GM23248 (cell line): ENCODE data around the gene ANKRD22. TPM values are rescaled to one million over a fixed set of nuclear protein-coding genes. Genes with fewer than 3 reads are reported as not detected.

Source experiments
- DNase-seq: peaks from one replicate; pipeline ENCODE4 v3.0.0-alpha.2; 2015
- H2AFZ ChIP-seq: fragments of 200-600 bp; sonication (generic); 2 replicates; pipeline ENCODE4 v1.6.1; 2016; ENCODE audit warnings: antibody characterized with exemption
- H3F3A ChIP-seq: fragments of 200-600 bp; sonication (generic); 2 replicates; pipeline ENCODE4 v1.6.1; 2016; ENCODE audit warnings: mild to moderate bottlenecking, antibody characterized with exemption, mixed run types; ENCODE audit not compliant: insufficient read depth
- H3K27ac ChIP-seq: fragments of 200-600 bp; sonication (generic); 2 replicates; pipeline ENCODE4 v1.5.1; 2016; ENCODE audit warnings: mild to moderate bottlenecking
- H3K27me3 ChIP-seq: fragments of 200-600 bp; sonication (generic); replicated peaks from 2 replicates; pipeline ENCODE4 v1.6.1; 2016; ENCODE audit warnings: mild to moderate bottlenecking; ENCODE audit not compliant: insufficient read depth
- H3K36me3 ChIP-seq: fragments of 200-600 bp; sonication (generic); 2 replicates; pipeline ENCODE4 v1.6.1; 2016; ENCODE audit warnings: low read depth, mild to moderate bottlenecking
- H3K4me1 ChIP-seq: fragments of 200-600 bp; sonication (generic); 2 replicates; pipeline ENCODE4 v1.6.1; 2016; ENCODE audit warnings: mild to moderate bottlenecking; ENCODE audit not compliant: insufficient read depth
- H3K4me2 ChIP-seq: fragments of 200-600 bp; sonication (generic); one replicate; pipeline ENCODE4 v1.6.1; 2016; ENCODE audit warnings: mild to moderate bottlenecking; ENCODE audit not compliant: unreplicated experiment
- H3K4me3 ChIP-seq: fragments of 200-600 bp; sonication (generic); 2 replicates; pipeline ENCODE4 v1.5.1; 2016; ENCODE audit warnings: mild to moderate bottlenecking
- H3K79me2 ChIP-seq: fragments of 200-600 bp; sonication (generic); 2 replicates; pipeline ENCODE4 v1.6.1; 2016; ENCODE audit warnings: mild to moderate bottlenecking; ENCODE audit not compliant: insufficient read depth
- H3K9ac ChIP-seq: fragments of 200-600 bp; sonication (generic); 2 replicates; pipeline ENCODE4 v1.6.1; 2016; ENCODE audit warnings: mild to moderate bottlenecking
- H3K9me2 ChIP-seq: fragments of 200-600 bp; sonication (generic); 2 replicates; pipeline ENCODE4 v1.6.1; 2016; ENCODE audit warnings: mixed run types, mild to moderate bottlenecking, moderate library complexity; ENCODE audit not compliant: insufficient read depth
- H3K9me3 ChIP-seq: fragments of 200-600 bp; sonication (generic); one replicate; pipeline ENCODE4 v1.6.1; 2017; ENCODE audit warnings: low read depth
- H4K20me1 ChIP-seq: fragments of 200-600 bp; sonication (generic); 2 replicates; pipeline ENCODE4 v1.6.0; 2016; ENCODE audit not compliant: insufficient read depth
- EZH2 ChIP-seq: fragments of 200-600 bp; sonication (generic); IDR thresholded peaks from 2 replicates; pipeline ENCODE4 v1.6.1; 2018; ENCODE audit warnings: antibody characterized with exemption, mild to moderate bottlenecking; ENCODE audit not compliant: insufficient read depth, poor library complexity, severe bottlenecking
- EZH2phosphoT487 ChIP-seq: fragments of 200-600 bp; sonication (generic); IDR thresholded peaks from 2 replicates; pipeline ENCODE4 v1.6.1; 2018; ENCODE audit warnings: antibody characterized with exemption, moderate library complexity, mild to moderate bottlenecking, low read depth; ENCODE audit not compliant: insufficient read depth
- WGBS, 2 experiments: methylation state at CpG; one replicate each; pipeline ENCODE4 v1.1.6; 2015 to 2017; ENCODE audit warnings: low lambda C conversion rate in 2 of 2, low coverage in 1 of 2; ENCODE audit errors: missing lambda C conversion rate in 2 of 2; 5-methylcytosine and 5-hydroxymethylcytosine counted together
- in situ Hi-C: fragments of 300-500 bp; cut with MboI; formaldehyde crosslinking; loops from 2 replicates; pipeline ENCODE4 v1.15.0; 2020
- polyA plus RNA-seq: library from polyadenylated mRNA; unstranded; fragments of >200 nt; fragmentation: Nextera tagmentation; extraction: Ambion mirVana; gene quantifications from 2 replicates; pipeline ENCODE4 v1.2.1, GENCODE V29; 2016
- total RNA-seq: library from RNA; depleted of rRNA; stranded (reverse); fragments of >200 nt; shearing (Covaris generic); gene quantifications from 2 replicates; pipeline ENCODE4 v1.2.3, GENCODE V29; 2014

ANKRD22 gene
- total and polyA plus RNA-seq, 2 experiments from 2014 or later = 0.22 TPM; not detected in 1

GRCh38 chr10:88874281-88874680 lies 22.6 kb upstream of the ANKRD22 start:
- no peak overlapping the region for H3K4me3 ChIP-seq
- no peaks in the 10 kb centered on the region for H3K36me3 ChIP-seq
- H3K9me3 ChIP-seq = no peaks in the 10 kb centered on the region
- in situ Hi-C loops = no loop called here
- no peak overlapping the region for H2AFZ ChIP-seq
- no peak overlapping the region for H3K27ac ChIP-seq
- no peaks in the 10 kb centered on the region for H4K20me1 ChIP-seq
- TF ChIP-seq EZH2 (no peak), EZH2phosphoT487 (no peak)
- peak overlapping the region; percentile 8 for H3K4me2 ChIP-seq
- no peaks in the 10 kb centered on the region for H3K9me2 ChIP-seq
- H3K27me3 ChIP-seq = no peaks in the 10 kb centered on the region
- no peak overlapping the region for H3K9ac ChIP-seq
- peaks cover 10% of the 10 kb centered on the region for H3F3A ChIP-seq
- H3K79me2 ChIP-seq = no peaks in the 10 kb centered on the region
- H3K4me1 ChIP-seq = peaks cover 14% of the 10 kb centered on the region
- 8 to 9% methylated on average over 2 of the region's 2 CpGs for WGBS, 2 experiments
- DNase-seq = peak; percentile 75

GRCh38 chr10:88873757-88874156 lies 22.1 kb upstream of the ANKRD22 start:
- no peak overlapping the region for H2AFZ ChIP-seq
- DNase-seq = no peak
- peaks cover 12% of the 10 kb centered on the region for H3K4me1 ChIP-seq
- TF ChIP-seq EZH2 = no peak
- TF ChIP-seq EZH2phosphoT487 = no peak
- H3K79me2 ChIP-seq = no peaks in the 10 kb centered on the region
- peak overlapping the region; percentile 8 for H3K4me2 ChIP-seq
- in situ Hi-C loops = no loop called here
- H4K20me1 ChIP-seq = no peaks in the 10 kb centered on the region
- 4% methylated on average over 2 of the region's 2 CpGs for WGBS, 2 experiments
- peaks cover 5% of the 10 kb centered on the region; the same call in 1 of the 2 replicates for H3F3A ChIP-seq
- H3K9me2 ChIP-seq = no peaks in the 10 kb centered on the region
- H3K36me3 ChIP-seq = no peaks in the 10 kb centered on the region
- no peaks in the 10 kb centered on the region for H3K27me3 ChIP-seq
- no peak overlapping the region for H3K27ac ChIP-seq
- H3K9me3 ChIP-seq = no peaks in the 10 kb centered on the region
- no peak overlapping the region for H3K4me3 ChIP-seq
- H3K9ac ChIP-seq = no peak overlapping the region

- Histone ChIP-seq H3K27ac (no peak overlapping the region), H3K27me3 (no peaks in the 10 kb centered on the region), H3K9ac (no peak overlapping the region), H3K4me1 (peaks cover 12% of the 10 kb centered on the region), H3K36me3 (no peaks in the 10 kb centered on the region), H3K79me2 (no peaks in the 10 kb centered on the region), H3K4me3 (no peak overlapping the region), H2AFZ (no peak overlapping the region), H4K20me1 (no peaks in the 10 kb centered on the region), H3K4me2 (no peak overlapping the region), H3K9me3 (no peaks in the 10 kb centered on the region), H3K9me2 (no peaks in the 10 kb centered on the region), H3F3A (peaks cover 4% of the 10 kb centered on the region; the same call in 1 of the 2 replicates)
- TF ChIP-seq EZH2phosphoT487 (no peak), EZH2 (no peak)
- no peak for DNase-seq
- in situ Hi-C loops = no loop called here
These were observed 18.4 kb upstream of the ANKRD22 start for GRCh38 chr10:88870089-88870488.

- Histone ChIP-seq H4K20me1 (no peaks in the 10 kb centered on the region), H3K4me1 (no peaks in the 10 kb centered on the region), H3K27me3 (no peaks in the 10 kb centered on the region), H3F3A (no peaks in the 10 kb centered on the region), H3K9me3 (no peaks in the 10 kb centered on the region), H3K27ac (no peak overlapping the region), H3K9ac (no peak overlapping the region), H3K79me2 (no peaks in the 10 kb centered on the region), H3K4me3 (no peak overlapping the region), H3K36me3 (no peaks in the 10 kb centered on the region), H3K4me2 (no peak overlapping the region), H2AFZ (no peak overlapping the region), H3K9me2 (no peaks in the 10 kb centered on the region)
- 78 to 80% methylated on average over 2 of the region's 2 CpGs for WGBS, 2 experiments
- in situ Hi-C loops = no loop called here
- TF ChIP-seq EZH2 = no peak
- TF ChIP-seq EZH2phosphoT487 = no peak
- no peak for DNase-seq
These were observed 14.8 kb upstream of the ANKRD22 start for GRCh38 chr10:88866454-88866853.

- in situ Hi-C loops = no loop called here
- Histone ChIP-seq H3K27ac (no peak overlapping the region), H3K4me2 (no peak overlapping the region), H3K79me2 (no peaks in the 10 kb centered on the region), H3K9ac (no peak overlapping the region), H3F3A (no peaks in the 10 kb centered on the region), H3K9me3 (no peaks in the 10 kb centered on the region), H3K4me1 (no peaks in the 10 kb centered on the region), H3K4me3 (no peak overlapping the region), H3K9me2 (no peaks in the 10 kb centered on the region), H3K36me3 (no peaks in the 10 kb centered on the region), H3K27me3 (no peaks in the 10 kb centered on the region), H2AFZ (no peak overlapping the region), H4K20me1 (no peaks in the 10 kb centered on the region)
- TF ChIP-seq EZH2 (no peak), EZH2phosphoT487 (no peak)
- WGBS, 2 experiments = 94 to 95% methylated on average over 4 of the region's 4 CpGs
- DNase-seq = peak; percentile 12
These were observed 13.7 kb upstream of the ANKRD22 start for GRCh38 chr10:88865281-88865876.
